ENCODE results near the gene KRTAP4-5.
A peak's percentile ranks its signal among the peaks of the same experiment; 100 is the strongest.

Gene KRTAP4-5

DNA sequence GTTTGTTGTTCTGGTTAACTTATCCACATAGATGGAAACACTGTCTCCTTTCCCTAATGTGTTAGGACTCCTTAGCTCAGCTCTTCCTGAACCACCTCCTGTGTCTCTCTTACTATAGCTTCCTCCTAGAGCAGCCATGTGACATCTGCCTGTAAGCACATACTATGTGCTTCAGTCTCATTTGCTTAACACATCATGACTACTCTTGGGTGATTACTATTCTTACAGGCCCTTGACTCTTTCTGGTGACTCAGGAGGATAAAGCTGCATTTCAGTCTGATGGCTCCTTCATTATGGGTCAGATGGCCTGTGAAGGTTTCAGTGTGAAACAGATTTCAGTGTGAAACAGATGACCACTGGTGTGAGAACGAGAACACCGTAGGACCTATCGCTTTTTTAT, 28.7 kb upstream of the KRTAP4-5 start:
- no peak overlapping the region for H3K27ac ChIP-seq (ENCODE audit: low read length)
- no peak overlapping the region for H2AFZ ChIP-seq (ENCODE audit: low read depth, low read length)
- no peaks in the 10 kb centered on the region for H3K9me3 ChIP-seq (ENCODE audit: insufficient read depth, low read length)
- no peaks in the 10 kb centered on the region for H4K20me1 ChIP-seq (ENCODE audit: insufficient read depth, low read length)
- no peak overlapping the region for H3K4me3 ChIP-seq (ENCODE audit: low read length)
- H3K9ac ChIP-seq (ENCODE audit: low read length), result no peak overlapping the region
- H3K79me2 ChIP-seq (ENCODE audit: low read length), result no peaks in the 10 kb centered on the region
- peaks cover 46% of the 10 kb centered on the region for H3K27me3 ChIP-seq (ENCODE audit: low read depth, low read length)
- no peaks in the 10 kb centered on the region for H3K36me3 ChIP-seq (replicated peaks; ENCODE audit: low read depth, low read length)
- no peak overlapping the region for H3K4me2 ChIP-seq (ENCODE audit: low read length)
- peaks cover 22% of the 10 kb centered on the region for H3K4me1 ChIP-seq (ENCODE audit: low read length)
- no peak for TF ChIP-seq EZH2phosphoT487 (IDR thresholded peaks at IDR 0.05; ENCODE audit: low read depth)
- TF ChIP-seq, protein P1, sequence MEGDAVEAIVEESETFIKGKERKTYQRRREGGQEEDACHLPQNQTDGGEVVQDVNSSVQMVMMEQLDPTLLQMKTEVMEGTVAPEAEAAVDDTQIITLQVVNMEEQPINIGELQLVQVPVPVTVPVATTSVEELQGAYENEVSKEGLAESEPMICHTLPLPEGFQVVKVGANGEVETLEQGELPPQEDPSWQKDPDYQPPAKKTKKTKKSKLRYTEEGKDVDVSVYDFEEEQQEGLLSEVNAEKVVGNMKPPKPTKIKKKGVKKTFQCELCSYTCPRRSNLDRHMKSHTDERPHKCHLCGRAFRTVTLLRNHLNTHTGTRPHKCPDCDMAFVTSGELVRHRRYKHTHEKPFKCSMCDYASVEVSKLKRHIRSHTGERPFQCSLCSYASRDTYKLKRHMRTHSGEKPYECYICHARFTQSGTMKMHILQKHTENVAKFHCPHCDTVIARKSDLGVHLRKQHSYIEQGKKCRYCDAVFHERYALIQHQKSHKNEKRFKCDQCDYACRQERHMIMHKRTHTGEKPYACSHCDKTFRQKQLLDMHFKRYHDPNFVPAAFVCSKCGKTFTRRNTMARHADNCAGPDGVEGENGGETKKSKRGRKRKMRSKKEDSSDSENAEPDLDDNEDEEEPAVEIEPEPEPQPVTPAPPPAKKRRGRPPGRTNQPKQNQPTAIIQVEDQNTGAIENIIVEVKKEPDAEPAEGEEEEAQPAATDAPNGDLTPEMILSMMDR (IDR thresholded peaks at IDR 0.05; ENCODE audit: low read depth, low read length), result no peak

DNA sequence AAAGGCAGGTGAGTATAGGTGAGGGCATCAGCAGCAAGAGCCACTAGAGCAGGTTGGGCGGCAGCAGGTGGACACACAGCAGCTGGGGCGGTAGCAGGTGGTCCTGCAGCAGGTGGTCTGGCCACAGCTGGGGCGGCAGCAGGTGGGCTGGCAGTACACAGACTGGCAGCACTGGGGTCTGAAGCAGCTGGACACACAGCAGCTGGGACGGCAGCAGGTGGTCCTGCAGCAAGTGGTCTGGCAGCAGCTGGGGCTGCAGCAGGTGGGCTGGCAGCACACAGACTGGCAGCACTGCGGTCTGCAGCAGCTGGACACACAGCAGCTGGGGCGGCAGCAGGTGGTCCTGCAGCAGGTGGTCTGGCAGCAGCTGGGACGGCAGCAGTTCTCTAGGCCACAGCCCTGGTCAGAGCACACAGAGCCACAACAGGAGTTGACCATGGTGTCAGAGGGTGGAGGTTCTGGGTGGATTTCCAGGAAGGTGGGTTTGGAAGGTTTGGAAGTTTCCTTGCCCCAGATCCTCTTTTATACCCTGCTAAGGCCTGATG, 28.2 kb upstream of the KRTAP4-5 start, which contains the start of gene KRTAP4-2:
Gene KRTAP4-2, minus strand, starts transcription at position 495 of the 545 bp plus-strand sequence. Its CDS starts 57 bp downstream, at position 438.
- Histone ChIP-seq H3K4me2 (ENCODE audit: low read length) (no peak within 1 kb of the TSS), H3K9me3 (ENCODE audit: insufficient read depth, low read length) (no peaks in the 10 kb centered on the region), H3K9ac (ENCODE audit: low read length) (no peak within 1 kb of the TSS), H4K20me1 (ENCODE audit: insufficient read depth, low read length) (no peaks in the 10 kb centered on the region), H3K79me2 (ENCODE audit: low read length) (no peaks in the 10 kb centered on the region), H3K27ac (ENCODE audit: low read length) (no peak within 1 kb of the TSS), H3K4me3 (ENCODE audit: low read length) (no peak within 1 kb of the TSS), H3K27me3 (ENCODE audit: low read depth, low read length) (peaks cover 50% of the 10 kb centered on the region), H3K4me1 (ENCODE audit: low read length) (peaks cover 22% of the 10 kb centered on the region), H2AFZ (ENCODE audit: low read depth, low read length) (no peak within 1 kb of the TSS), H3K36me3 (replicated peaks; ENCODE audit: low read depth, low read length) (no peaks in the 10 kb centered on the region)
- TF ChIP-seq, protein P1 (IDR thresholded peaks at IDR 0.05; ENCODE audit: low read depth, low read length), result no peak
- no peak for TF ChIP-seq EZH2phosphoT487 (IDR thresholded peaks at IDR 0.05; ENCODE audit: low read depth)

DNA sequence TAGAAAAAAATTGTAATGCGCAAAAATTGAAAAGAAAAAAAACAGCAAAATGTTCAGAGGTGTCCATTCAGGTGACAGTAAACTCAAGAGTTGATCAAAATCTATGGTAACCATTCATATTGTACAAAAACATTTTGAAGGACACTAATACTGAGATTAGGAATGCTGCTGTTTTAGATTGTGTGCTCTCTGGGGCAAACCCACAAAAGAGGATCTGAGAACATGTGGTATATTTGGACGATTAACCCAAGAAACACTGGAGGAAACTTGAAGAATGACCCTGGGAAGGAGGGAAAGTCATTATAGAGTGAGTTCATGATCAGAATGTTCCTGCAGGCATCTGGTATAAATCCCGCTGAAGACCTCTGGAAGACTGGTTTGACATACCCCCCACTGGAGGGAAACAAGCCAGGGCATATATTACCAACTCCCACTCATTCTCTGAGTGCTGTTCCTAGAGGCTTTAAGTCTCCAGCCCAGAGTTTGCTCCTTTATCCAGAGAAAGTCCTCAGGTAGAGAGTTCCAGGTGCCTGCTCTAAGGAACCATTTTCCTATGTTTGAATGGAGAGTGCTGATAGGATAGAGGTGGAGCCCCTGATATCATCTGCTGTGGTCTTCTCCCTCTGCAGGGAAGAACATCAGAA, 27.2 kb upstream of the KRTAP4-5 start:
- no peak for TF ChIP-seq EZH2phosphoT487 (IDR thresholded peaks at IDR 0.05; ENCODE audit: low read depth)
- TF ChIP-seq, protein P1 (IDR thresholded peaks at IDR 0.05; ENCODE audit: low read depth, low read length), result no peak
- H3K79me2 ChIP-seq (ENCODE audit: low read length), result no peaks in the 10 kb centered on the region

DNA sequence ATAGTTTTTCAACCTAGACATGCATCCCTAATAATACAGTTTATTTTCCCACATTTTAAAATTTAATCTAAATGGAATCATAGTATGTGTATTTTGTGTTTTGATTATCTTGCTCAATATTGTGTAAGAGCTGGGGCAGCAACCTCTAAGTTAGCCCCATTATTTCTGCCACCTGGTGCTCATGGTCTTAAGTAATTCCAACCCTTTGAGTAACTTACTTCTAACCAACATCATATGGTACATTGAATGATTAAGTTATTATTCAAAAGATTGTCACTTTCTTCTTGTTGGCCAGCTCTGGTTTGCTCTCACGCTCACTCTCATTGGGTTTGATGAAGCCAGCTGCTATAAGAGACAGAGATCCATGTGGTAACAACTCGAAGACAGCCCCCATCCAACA, 22.3 kb upstream of the KRTAP4-5 start:
- no peak overlapping the region for H2AFZ ChIP-seq (ENCODE audit: low read depth, low read length)
- peaks cover 14% of the 10 kb centered on the region for H3K4me1 ChIP-seq (ENCODE audit: low read length)
- no peaks in the 10 kb centered on the region for H3K9me3 ChIP-seq (ENCODE audit: insufficient read depth, low read length)
- H3K27me3 ChIP-seq (ENCODE audit: low read depth, low read length), result peaks cover 40% of the 10 kb centered on the region
- H3K27ac ChIP-seq (ENCODE audit: low read length), result no peak overlapping the region
- H3K4me2 ChIP-seq (ENCODE audit: low read length), result no peak overlapping the region
- no peak overlapping the region for H3K9ac ChIP-seq (ENCODE audit: low read length)
- no peaks in the 10 kb centered on the region for H3K36me3 ChIP-seq (replicated peaks; ENCODE audit: low read depth, low read length)
- H4K20me1 ChIP-seq (ENCODE audit: insufficient read depth, low read length), result no peaks in the 10 kb centered on the region
- H3K4me3 ChIP-seq (ENCODE audit: low read length), result no peak overlapping the region
- no peaks in the 10 kb centered on the region for H3K79me2 ChIP-seq (ENCODE audit: low read length)
- TF ChIP-seq EZH2phosphoT487 (IDR thresholded peaks at IDR 0.05; ENCODE audit: low read depth), result no peak
- TF ChIP-seq, protein P1 (IDR thresholded peaks at IDR 0.05; ENCODE audit: low read depth, low read length), result no peak

More for the DNA sequence above, 27.2 kb upstream of the KRTAP4-5 start:
- H3K4me2 ChIP-seq (ENCODE audit: low read length), result 0 out of 2 replicates have a peak overlapping the region, but pooled peaks have one; percentile 30
- no peak overlapping the region for H2AFZ ChIP-seq (ENCODE audit: low read depth, low read length)
- H4K20me1 ChIP-seq (ENCODE audit: insufficient read depth, low read length), result no peaks in the 10 kb centered on the region
- no peaks in the 10 kb centered on the region for H3K9me3 ChIP-seq (ENCODE audit: insufficient read depth, low read length)
- no peak overlapping the region for H3K27ac ChIP-seq (ENCODE audit: low read length)
- no peaks in the 10 kb centered on the region for H3K36me3 ChIP-seq (replicated peaks; ENCODE audit: low read depth, low read length)
- peaks cover 22% of the 10 kb centered on the region for H3K4me1 ChIP-seq (ENCODE audit: low read length)
- peaks cover 53% of the 10 kb centered on the region for H3K27me3 ChIP-seq (ENCODE audit: low read depth, low read length)
- H3K4me3 ChIP-seq (ENCODE audit: low read length), result no peak overlapping the region
- H3K9ac ChIP-seq (ENCODE audit: low read length), result no peak overlapping the region
